Vagina (tissue), 2 donors: ENCODE results near the gene TDRD9. TPM values are rescaled to one million over a fixed set of nuclear protein-coding genes. Genes with fewer than 3 reads are reported as not detected.

ENCODE experiments used
- DNase-seq, 2 donors: peaks; one replicate each; pipeline ENCODE4 v3.0.0-alpha.2; 2017; ENCODE audit errors: extremely low spot score in 2 of 2
- H3K27ac ChIP-seq: fragments of 200-600 bp; sonication (generic); one replicate; pipeline ENCODE4 v1.5.1; 2019
- H3K27me3 ChIP-seq: fragments of 200-600 bp; sonication (generic); one replicate; pipeline ENCODE4 v1.5.1; 2019
- H3K36me3 ChIP-seq, 2 donors: fragments of 200-600 bp; sonication (generic); one replicate each; pipeline ENCODE4 v1.5.1; 2017 to 2019
- H3K4me1 ChIP-seq: fragments of 200-600 bp; sonication (generic); one replicate; pipeline ENCODE4 v1.5.1; 2019
- H3K4me3 ChIP-seq, 2 donors: fragments of 200-600 bp; sonication (generic); 1 replicate in 1 of 2; 2 replicates in 1 of 2; pipeline ENCODE4 v1.5.1; 2016 to 2019
- H3K9me3 ChIP-seq: fragments of 200-600 bp; sonication (generic); one replicate; pipeline ENCODE4 v1.5.1; 2019
- CTCF ChIP-seq, 3 experiments: fragments of 450-650 bp in 2 of 3; fragments of 200-600 bp in 1 of 3; sonication (generic) in 1 of 3; IDR thresholded peaks; one replicate each; pipeline ENCODE4 v1.5.1; 2017 to 2019; ENCODE audit warnings: antibody characterized with exemption in 3 of 3, mild to moderate bottlenecking in 2 of 3, moderate library complexity in 2 of 3
- POLR2A ChIP-seq, 2 donors: fragments of 450-650 bp; IDR thresholded peaks; one replicate each; pipeline ENCODE4 v1.6.1; 2017; ENCODE audit warnings: antibody characterized with exemption in 2 of 2, mild to moderate bottlenecking in 2 of 2, moderate library complexity in 2 of 2
- POLR2AphosphoS5 ChIP-seq, 2 donors: sonication (generic); formaldehyde crosslinking; IDR thresholded peaks; one replicate each; pipeline ENCODE4 v1.9.0; 2017; ENCODE audit warnings: antibody characterized with exemption in 2 of 2, mild to moderate bottlenecking in 2 of 2, low read depth in 1 of 2; ENCODE audit not compliant: insufficient read depth in 1 of 2
- intact Hi-C: fragments of 100-400 bp; cut with DNase I; formaldehyde crosslinking; loops from one replicate; pipeline ENCODE4 v1.15.1; 2023
- total RNA-seq: library from RNA; depleted of rRNA; stranded (reverse); fragments of >200 nt; gene quantifications from one replicate; pipeline ENCODE4 v1.2.3, GENCODE V29; 2016

The TDRD9 gene
- total RNA-seq, 1 donor from 2014 or later: 0.74 TPM

GRCh38 chr14:104084251-104085002 is 156.2 kb downstream of the TDRD9 start:
- H3K27me3 ChIP-seq: peaks cover 5% of the 10 kb centered on the region
- peak in 1 of 2 donors; percentile 72 for DNase-seq
- H3K4me3 ChIP-seq: no peak overlapping the region
- peaks cover 4% of the 10 kb centered on the region for H3K4me1 ChIP-seq
- TF ChIP-seq CTCF (IDR thresholded peaks at IDR 0.05) (no peak), POLR2AphosphoS5 (IDR thresholded peaks at IDR 0.05; ENCODE audit: insufficient read depth in 1 of 2, low read depth in 1 of 2) (no peak), POLR2A (IDR thresholded peaks at IDR 0.05) (no peak)
- no peak overlapping the region for H3K27ac ChIP-seq
- H3K36me3 ChIP-seq: no peaks in the 10 kb centered on the region
- intact Hi-C loops: loop anchor here (10.0 kb wide), 1 partner anchor 480 kb away; no protein-coding TSS in a partner anchor
- H3K9me3 ChIP-seq: no peaks in the 10 kb centered on the region

GRCh38 chr14:104085032-104085888 is 157.0 kb downstream of the TDRD9 start, which contains the start of gene ASPG:
Gene ASPG, plus strand, starts transcription at chr14:104085700. Its CDS starts 71 bp downstream, at chr14:104085771.
- Histone ChIP-seq H3K9me3 (no peaks in the 10 kb centered on the region), H3K4me1 (peaks cover 4% of the 10 kb centered on the region), H3K27ac (no peak within 1 kb of the TSS), H3K27me3 (peaks cover 5% of the 10 kb centered on the region), H3K36me3 (no peaks in the 10 kb centered on the region), H3K4me3 (peak within 1 kb of the TSS in 1 of 2 donors; percentile 30)
- no peak for DNase-seq
- TF ChIP-seq POLR2A (IDR thresholded peaks at IDR 0.05) (no peak), POLR2AphosphoS5 (IDR thresholded peaks at IDR 0.05; ENCODE audit: insufficient read depth in 1 of 2, low read depth in 1 of 2) (no peak), CTCF (IDR thresholded peaks at IDR 0.05) (no peak)
- intact Hi-C loops: loop anchor here (10.0 kb wide), 1 partner anchor 480 kb away; no protein-coding TSS in a partner anchor

GRCh38 chr14:104085889-104086201 is 157.6 kb downstream of the TDRD9 start:
- no peak for DNase-seq
- intact Hi-C loops: loop anchor here (10.0 kb wide), 1 partner anchor 479 kb away; no protein-coding TSS in a partner anchor
- H3K36me3 ChIP-seq: no peaks in the 10 kb centered on the region
- peak overlapping the region in 1 of 2 donors; percentile 30 for H3K4me3 ChIP-seq
- H3K9me3 ChIP-seq: no peaks in the 10 kb centered on the region
- peaks cover 5% of the 10 kb centered on the region for H3K27me3 ChIP-seq
- no peak overlapping the region for H3K27ac ChIP-seq
- TF ChIP-seq POLR2AphosphoS5 (IDR thresholded peaks at IDR 0.05; ENCODE audit: insufficient read depth in 1 of 2, low read depth in 1 of 2) (no peak), POLR2A (IDR thresholded peaks at IDR 0.05) (no peak), CTCF (IDR thresholded peaks at IDR 0.05) (no peak)
- H3K4me1 ChIP-seq: peaks cover 4% of the 10 kb centered on the region

GRCh38 chr14:104086210-104086660 is 158.0 kb downstream of the TDRD9 start:
- TF ChIP-seq POLR2A (IDR thresholded peaks at IDR 0.05) (no peak), CTCF (IDR thresholded peaks at IDR 0.05) (no peak), POLR2AphosphoS5 (IDR thresholded peaks at IDR 0.05; ENCODE audit: insufficient read depth in 1 of 2, low read depth in 1 of 2) (no peak)
- H3K27me3 ChIP-seq: peaks cover 5% of the 10 kb centered on the region
- H3K27ac ChIP-seq: no peak overlapping the region
- peaks cover 4% of the 10 kb centered on the region for H3K4me1 ChIP-seq
- DNase-seq: no peak
- no peak overlapping the region for H3K4me3 ChIP-seq
- H3K9me3 ChIP-seq: no peaks in the 10 kb centered on the region
- H3K36me3 ChIP-seq: no peaks in the 10 kb centered on the region
- intact Hi-C loops: loop anchor here (10.0 kb wide), 1 partner anchor 479 kb away; no protein-coding TSS in a partner anchor
